ENCODE measurements around the gene MAGI2. TPM values are rescaled to one million over a fixed set of nuclear protein-coding genes. Genes with fewer than 3 reads are reported as not detected.

The MAGI2 gene
- total and polyA plus RNA-seq, 2 donors (not counting 3 experiments of a cell fraction or from before 2014, with no cell fraction given): 0.28 to 6.0 TPM

- ChIA-PET CTCF (no interaction called here), POLR2A (no interaction called here)
- H3K4me2 ChIP-seq (ENCODE audit: insufficient read depth, low read length): no peak overlapping the region
- H3K9me3 ChIP-seq (replicated peaks; ENCODE audit: control insufficient read depth, insufficient read depth, low read length): no peaks in the 10 kb centered on the region
- FAIRE-seq (no peak), DNase-seq (ENCODE audit: low read depth, low spot score) (no peak)
- H2AFZ ChIP-seq (ENCODE audit: low read depth, low read length): no peak overlapping the region
- no peaks in the 10 kb centered on the region for H4K20me1 ChIP-seq (replicated peaks; ENCODE audit: control insufficient read depth, extremely low read depth, insufficient read depth, low read length)
- no TSS peak for BruUV-seq (replicated peaks)
- TF ChIP-seq MYC (IDR thresholded peaks at IDR 0.05; ENCODE audit: low read depth, low read length): no peak
- TF ChIP-seq EZH2 (IDR thresholded peaks at IDR 0.05; ENCODE audit: borderline replicate concordance, low read depth, low read length, severe bottlenecking): no peak
- TF ChIP-seq JUN (IDR thresholded peaks at IDR 0.05; ENCODE audit: borderline replicate concordance, insufficient read depth, insufficient read length, low read depth): no peak
- no peak for TF ChIP-seq FOS (IDR thresholded peaks at IDR 0.05; ENCODE audit: borderline replicate concordance, insufficient read depth, low read length)
- TF ChIP-seq POLR2AphosphoS5 (IDR thresholded peaks at IDR 0.05; ENCODE audit: insufficient read depth, low read depth, low read length): no peak
- TF ChIP-seq GATA2 (IDR thresholded peaks at IDR 0.05; ENCODE audit: insufficient read depth, insufficient read length, low read depth, low read length): no peak
- TF ChIP-seq POLR2A (IDR thresholded peaks at IDR 0.05; ENCODE audit: low read depth, low read length): no peak
- no peak for TF ChIP-seq MAX (IDR thresholded peaks at IDR 0.05; ENCODE audit: insufficient read depth, insufficient read length)
- no peak for TF ChIP-seq CTCF (IDR thresholded peaks at IDR 0.05; ENCODE audit: extremely low read depth in 1 of 2, insufficient read depth in 1 of 2, low read depth in 1 of 2, low read length in 2 of 2)
- H3K9me1 ChIP-seq (replicated peaks; ENCODE audit: control insufficient read depth, extremely low read depth, insufficient read depth, low read length): no peaks in the 10 kb centered on the region
- dilution Hi-C loops (cut with MboI; ENCODE audit: extremely low pct_ligation_motif_present, low sequenced_read_pairs) (no loop called here), intact Hi-C loops (cut with micrococcal nuclease) (no loop called here)
- H3K9ac ChIP-seq (replicated peaks; ENCODE audit: extremely low read depth, insufficient read depth, low read length): no peak overlapping the region
- no peaks in the 10 kb centered on the region for H3K36me3 ChIP-seq (ENCODE audit: control insufficient read depth in 2 of 2, extremely low read depth in 1 of 2, insufficient read depth in 2 of 2, low read length in 2 of 2)
- H3K27me3 ChIP-seq (ENCODE audit: control insufficient read depth in 2 of 2, insufficient read depth in 2 of 2, low read length in 2 of 2): no peaks in the 10 kb centered on the region
- H3K4me3 ChIP-seq (replicated peaks in 1 of 3; ENCODE audit: insufficient read depth in 1 of 3, low read depth in 1 of 3, low read length in 3 of 3): no peak overlapping the region
- H3K4me1 ChIP-seq (ENCODE audit: control insufficient read depth, extremely low read depth, insufficient read depth, low read length): no peaks in the 10 kb centered on the region
- no peaks in the 10 kb centered on the region for H3K79me2 ChIP-seq (ENCODE audit: control insufficient read depth, insufficient read depth, low read length)
- H3K27ac ChIP-seq (ENCODE audit: insufficient read depth, low read depth, low read length): no peak overlapping the region
Measured at GRCh38 chr7:78691584-78691983, 761.9 kb downstream of the MAGI2 start.
